ENCODE data around the gene KITLG.
"Not testable (repeated sequence)": the region's sequence is repeated elsewhere in the genome, so short reads cannot be mapped to it uniquely, and the experiment has no call there.

Gene KITLG

GRCh38 chr12:88575361-88575970, 4.8 kb downstream of the KITLG start:
- DNase-seq (ENCODE audit: low spot score) = no peak

DNA sequence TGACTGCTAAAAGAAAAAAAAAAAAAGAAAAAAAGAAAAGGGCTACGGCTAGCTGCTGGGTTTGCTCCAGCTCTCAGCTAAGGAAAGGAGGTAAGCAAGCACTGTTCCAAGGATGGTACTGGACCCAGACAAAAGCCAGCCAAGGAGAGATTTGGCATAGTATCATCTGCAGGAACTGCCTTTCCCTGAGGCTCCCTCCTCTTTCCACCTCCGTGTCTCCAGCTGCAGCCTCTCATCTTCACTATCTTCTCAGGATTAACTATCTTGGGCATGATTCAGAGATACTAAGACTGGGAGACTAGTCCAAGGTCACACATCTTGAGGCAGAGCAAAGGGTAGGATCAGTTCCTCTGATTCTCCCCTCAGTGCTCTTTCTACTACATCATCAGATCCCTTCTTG, 6.0 kb downstream of the KITLG start:
- no peak for DNase-seq (ENCODE audit: low spot score)

DNA sequence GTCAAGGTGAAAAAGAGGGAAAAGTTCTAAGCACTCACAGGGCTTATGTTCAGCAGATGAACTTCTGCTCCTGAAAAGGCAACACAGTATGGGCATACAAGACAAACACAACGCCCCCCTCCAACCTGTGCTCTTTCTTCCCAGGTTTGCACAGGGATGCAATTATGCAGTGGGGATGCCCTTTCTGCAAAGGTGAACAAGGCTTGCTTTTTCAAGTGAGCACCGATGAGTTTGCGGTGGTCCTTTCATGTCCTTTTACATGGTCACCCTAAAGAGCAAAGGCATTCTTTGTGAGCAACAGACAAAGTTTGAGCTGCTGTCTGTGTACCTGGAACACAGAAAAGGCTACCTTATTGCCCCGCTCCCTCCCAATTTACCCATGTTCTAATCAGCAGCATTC, 6.7 kb downstream of the KITLG start:
- no peak for DNase-seq (ENCODE audit: low spot score)

DNA sequence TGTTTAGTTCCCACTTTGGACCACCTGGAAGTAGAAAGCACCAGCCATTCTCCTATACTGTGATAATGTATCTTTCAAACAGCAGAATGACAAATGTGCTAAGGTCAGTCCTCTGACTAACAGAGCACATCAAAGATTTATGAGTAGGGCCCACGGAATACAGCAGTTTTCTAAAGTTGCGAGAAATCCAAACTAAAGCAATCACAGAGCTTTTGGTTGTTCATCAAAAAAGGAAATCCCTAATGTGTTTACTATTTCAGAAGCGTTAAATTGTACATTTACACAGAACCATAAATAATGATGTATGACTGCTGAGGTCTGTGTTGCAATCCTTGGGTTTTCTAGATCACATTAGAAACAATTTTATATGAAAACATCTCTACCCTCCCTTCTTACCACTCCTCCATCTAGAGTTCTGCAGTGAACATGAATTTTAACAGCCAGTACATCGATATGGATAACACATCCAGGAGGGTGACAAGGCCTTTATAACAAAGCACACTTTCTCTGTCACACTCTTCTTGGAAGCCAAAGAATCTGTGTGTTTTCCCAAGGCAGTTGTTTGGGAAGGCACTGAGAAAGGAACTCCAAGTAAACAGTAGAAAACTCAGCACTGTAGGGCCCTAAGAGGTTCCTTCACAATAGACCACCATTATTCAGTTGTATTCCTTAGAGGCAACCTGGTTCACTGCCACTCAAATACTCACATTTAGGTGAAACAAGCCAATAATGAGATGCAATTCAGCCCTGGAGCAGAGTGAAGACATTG, 7.3 kb downstream of the KITLG start:
- DNase-seq (ENCODE audit: low spot score) = no peak

GRCh38 chr12:88571543-88571942, 8.7 kb downstream of the KITLG start:
- no peak for DNase-seq (ENCODE audit: low spot score)

DNA sequence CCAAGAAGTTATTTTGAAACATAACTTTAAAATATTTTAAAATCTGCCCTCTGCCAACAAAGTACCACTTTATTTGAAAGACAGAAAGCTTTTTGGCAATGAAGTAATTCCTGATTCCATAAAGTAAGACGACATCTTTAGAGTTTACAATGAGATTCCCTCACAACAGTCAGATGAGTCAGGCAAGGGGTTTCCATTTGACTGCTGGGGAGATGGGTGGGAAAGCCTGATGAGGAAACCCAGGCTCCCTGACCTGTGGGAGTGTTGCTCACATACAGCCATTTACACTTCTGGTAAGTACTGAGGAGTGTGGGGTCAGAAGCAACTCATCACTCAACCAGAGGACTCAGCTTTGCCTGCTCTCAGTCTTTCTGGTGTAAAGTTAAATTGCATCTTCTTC, 10.2 kb downstream of the KITLG start:
- no peak for DNase-seq (ENCODE audit: low spot score)

DNA sequence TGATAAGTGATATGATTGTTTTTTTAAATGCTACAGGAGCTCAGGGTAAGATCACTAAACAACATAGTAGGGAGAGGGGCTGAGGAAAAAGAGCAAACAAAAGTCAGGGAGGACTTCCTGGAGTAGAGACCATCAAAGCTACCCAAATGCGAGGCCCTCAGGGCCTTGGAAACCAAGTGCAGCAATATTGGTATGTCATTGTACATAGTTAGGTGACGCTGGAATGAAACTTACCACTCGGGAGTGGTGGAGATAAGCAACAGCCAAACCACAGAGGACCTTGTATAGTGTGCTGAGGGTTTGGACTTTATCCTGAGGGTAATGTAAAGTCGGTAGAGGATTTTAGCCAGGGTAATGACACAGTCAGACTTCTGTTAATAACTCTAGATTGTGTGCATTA, 13.8 kb downstream of the KITLG start:
- DNase-seq (ENCODE audit: low spot score) = no peak

DNA sequence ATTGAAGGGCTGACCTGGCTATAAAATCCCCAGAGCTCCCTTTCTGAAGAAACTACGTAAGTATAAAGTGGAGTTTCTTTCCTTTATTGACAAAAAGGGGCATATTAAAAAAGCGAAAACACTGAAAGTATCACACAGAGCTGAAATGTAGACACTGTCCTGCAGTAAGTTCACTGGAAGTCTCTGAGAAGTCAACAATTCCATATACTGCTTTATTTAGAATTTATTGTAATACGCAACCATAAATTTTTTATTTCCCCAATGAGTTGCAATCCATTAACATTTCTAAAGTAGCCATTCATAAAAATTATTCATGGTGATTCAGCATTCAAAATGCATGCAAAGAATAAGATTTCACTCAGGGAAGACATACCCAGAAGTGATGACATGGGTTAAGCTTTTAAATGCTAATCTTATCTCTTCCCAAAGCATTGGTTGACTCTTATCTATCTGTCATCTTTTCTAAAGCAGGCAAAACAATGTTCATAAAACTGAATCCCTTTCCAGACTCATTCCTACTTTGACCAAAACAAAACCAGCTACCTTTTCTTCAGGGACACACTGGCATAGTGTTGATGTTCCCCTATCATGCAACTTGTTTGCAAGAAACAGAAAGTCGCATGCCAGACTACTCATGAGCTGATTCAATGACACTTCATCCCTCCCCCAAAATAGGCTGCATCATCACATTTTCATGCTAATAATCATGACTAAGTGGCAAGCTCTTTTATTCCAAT, 17.3 kb downstream of the KITLG start:
- no peak for DNase-seq (ENCODE audit: low spot score)

DNA sequence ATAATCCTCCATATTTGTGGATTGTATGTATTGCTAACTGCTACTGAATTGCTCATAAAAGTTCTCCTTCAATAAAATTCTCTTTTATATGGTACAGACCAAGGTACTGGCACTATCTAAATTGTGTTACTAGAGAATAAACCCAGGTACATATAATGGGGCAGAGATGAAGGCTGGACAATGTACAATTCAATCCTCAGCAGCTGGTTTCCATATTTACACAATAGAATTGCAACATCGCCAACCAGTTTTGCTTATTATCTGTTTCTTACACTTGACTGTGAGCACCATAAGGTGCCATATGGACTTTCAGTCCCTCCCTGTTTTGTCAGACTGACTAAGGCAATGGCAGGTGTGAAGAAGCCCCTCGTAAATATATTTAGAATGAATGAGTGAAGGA, 18.1 kb downstream of the KITLG start:
- DNase-seq (ENCODE audit: low spot score) = no peak

GRCh38 chr12:88559772-88560171, 20.5 kb downstream of the KITLG start:
- no peak for DNase-seq (ENCODE audit: low spot score)

DNA sequence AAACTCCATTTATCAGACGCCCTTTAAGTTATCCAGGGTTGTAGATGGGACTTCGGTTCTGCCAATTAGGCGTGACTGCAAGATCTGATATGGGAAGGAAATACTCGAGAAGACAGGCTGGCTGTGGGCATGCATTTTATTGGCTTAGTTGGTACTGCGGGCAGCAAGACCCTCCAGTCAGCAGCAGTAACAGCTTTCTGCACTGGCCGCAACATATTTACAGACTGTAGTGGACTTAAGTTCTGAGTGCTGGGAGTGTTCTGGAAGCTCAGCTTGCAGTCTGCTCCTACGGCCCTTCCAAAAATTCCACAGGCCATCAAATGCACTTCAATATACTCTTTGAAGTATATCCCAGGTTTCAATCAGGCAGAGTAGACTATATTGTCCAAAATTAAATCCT, 21.1 kb downstream of the KITLG start:
- DNase-seq (ENCODE audit: low spot score) = no peak

- DNase-seq (ENCODE audit: low spot score) = no peak
Measured at GRCh38 chr12:88558340-88558867, 21.9 kb downstream of the KITLG start.

DNA sequence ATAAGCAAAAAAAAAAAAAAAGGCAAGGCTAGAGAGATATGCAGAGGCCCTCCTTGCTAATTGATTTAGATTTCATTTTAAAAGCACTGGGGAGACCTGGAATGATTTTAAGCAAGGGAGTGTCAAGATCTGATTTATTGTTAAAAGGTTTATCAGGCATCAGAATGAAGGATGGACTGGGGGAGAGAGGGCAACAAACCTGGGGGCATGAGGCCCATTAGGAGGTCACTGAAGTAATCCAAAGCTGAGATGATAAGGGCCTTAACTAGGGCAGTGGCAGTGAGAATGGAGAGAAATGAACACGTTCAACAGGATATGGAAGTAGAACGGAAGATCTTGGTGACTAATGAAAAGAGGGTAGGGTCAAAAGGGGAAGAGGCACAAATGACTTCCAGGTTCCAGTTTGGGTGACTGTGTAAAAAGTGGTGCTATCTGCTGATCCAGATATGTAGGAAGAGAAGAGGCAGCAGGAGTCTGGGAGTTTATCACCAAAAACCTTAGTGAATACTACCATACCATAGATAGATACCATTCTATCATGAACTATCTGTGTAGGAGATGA, 24.0 kb downstream of the KITLG start:
- no peak for DNase-seq (ENCODE audit: low spot score)

DNA sequence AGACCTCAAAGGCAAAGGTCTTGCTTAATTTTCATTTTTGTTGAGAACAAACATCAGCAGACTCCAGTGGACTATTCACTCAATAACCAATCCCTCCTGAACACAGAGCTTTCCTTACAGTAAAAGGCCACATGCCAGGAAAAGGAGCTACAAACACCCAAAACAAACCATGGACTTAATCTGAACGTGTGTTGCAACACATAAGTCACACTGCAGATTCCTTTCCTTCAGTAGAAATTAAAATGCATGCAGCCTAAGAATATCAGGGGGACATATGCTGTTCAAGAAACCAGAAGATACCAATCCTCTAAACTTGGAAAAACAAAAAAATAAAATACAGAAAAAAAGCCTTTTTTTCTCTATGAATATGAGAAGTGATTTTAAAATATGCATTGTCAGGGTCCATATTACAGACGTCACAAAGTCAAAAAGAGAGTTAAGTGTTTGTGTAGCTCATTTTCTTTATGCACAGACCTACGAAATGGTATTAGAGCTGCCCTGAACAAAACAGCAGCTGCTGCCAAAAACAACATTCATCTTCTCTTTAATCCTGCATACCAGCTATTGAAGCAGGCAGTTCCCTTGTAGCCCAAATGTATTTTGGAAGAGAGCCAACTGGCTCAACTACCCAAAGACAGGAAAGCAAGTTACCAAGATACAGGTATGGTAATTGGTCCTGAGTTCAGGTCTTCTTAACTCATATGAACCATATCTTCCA, 26.2 kb downstream of the KITLG start:
- DNase-seq (ENCODE audit: low spot score) = no peak

DNA sequence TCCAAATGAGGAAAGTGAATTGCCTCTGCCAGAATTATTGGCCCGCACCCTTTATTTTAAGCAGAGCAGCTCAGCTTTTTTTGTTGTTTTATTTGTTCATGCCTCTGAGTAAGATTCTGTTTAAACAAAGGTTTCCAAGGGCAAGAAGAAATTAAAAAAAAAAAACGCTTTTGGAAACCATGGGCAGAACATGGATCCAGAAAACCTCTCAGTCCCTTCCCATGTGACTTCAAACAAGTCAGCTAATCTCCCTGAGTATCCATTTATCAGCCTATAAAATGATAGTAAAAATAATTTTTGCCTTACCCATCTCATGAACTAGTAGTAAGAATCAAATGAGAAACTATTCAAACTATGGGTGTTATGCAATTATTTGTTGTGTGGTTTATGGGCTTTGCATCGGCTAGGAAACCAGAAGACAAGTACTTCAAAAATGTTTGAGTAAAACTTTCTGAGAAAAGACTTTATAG, 27.6 kb downstream of the KITLG start:
- DNase-seq (ENCODE audit: low spot score) = no peak

GRCh38 chr12:88549929-88550328, 30.3 kb downstream of the KITLG start:
- DNase-seq (ENCODE audit: low spot score) = no peak

DNA sequence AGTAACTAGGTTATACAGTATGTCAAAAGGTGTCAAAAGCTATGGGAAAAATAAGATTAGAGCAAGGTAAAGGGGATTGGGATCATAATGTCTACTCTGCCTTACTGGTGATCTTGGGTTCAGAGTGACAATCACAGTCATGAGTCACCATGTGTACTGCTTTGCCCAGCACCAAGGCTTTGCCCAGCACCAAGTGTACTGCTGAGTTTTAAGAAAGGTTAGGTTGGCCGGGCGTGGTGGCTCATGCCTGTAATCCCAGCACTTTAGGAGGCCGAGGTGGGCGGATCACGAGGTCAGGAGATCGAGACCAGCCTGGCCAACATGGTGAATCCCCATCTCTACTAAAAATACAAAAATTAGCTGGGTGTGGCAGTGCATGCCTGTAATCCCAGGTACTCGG, 32.3 kb downstream of the KITLG start:
- not testable (repeated sequence) for DNase-seq (ENCODE audit: low spot score)

GRCh38 chr12:88546853-88547252, 33.4 kb downstream of the KITLG start:
- DNase-seq (ENCODE audit: low spot score) = no peak

GRCh38 chr12:88546226-88546625, 34.0 kb downstream of the KITLG start:
- DNase-seq (ENCODE audit: low spot score) = no peak

DNA sequence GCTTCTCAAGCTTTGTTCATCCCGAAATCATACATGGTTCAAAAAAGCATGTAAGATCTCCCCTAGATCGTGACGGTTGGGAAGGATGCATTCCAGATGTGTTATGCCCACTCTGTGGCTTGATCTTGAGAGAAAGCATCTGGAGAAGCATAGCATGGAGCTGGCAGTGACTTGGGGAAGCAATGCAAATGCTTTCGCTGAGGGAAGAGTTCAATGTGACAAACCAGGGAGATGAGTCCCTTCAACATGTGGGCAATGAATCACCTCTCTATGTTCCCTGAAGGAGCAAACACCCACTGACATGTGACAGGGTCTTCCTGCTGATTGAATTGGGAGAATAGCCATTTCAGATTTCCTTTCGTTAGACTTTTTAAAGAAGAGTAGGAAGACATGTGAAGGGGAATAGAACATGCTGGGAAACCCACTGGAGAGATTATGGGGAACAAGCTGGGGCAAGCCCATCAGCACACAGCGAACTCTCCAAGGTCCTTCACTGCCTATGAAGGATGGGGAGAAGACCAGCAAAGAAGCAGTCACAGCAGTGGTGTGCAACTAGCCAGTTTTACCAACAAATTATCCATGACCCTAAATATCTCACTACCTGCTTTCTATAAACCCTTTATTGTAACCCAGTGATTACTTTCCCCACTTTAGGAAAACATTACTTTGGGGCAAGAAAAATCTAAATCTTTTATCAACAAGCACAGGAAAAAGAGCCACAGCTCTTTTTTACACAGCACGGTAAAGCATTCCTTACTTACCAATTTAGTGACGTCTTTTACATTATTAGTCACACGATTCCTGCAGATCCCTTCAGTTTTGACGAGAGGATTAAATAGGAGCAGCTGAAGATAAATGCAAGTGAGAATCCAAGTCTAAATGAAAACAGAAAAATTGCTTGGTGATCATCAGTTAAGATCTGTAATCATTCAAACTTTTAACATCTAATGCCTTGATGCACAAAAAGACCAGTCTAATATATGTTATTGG, 35.0 kb downstream of the KITLG start:
- no peak for DNase-seq (ENCODE audit: low spot score)

DNA sequence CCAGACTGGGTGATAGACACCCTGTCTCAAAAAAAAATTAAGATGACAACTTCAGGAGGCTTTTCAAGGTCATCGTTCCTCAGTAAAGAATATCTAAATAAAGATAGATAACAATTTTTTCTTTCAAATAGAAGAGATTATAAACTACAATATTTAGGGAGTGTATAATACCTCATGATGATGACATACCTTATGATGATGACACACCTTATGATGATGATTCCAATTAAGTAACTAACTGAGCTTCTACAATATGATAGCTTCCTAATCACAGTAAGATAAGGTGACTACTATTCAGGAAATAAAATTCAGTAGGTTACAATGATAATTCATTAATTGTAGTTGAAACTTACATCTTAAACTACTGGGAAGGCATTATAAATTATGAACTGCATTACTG, 40.4 kb downstream of the KITLG start:
- no peak for DNase-seq (ENCODE audit: low spot score)

Data from hematopoietic multipotent progenitor cell treated with erythropoietin and hydrocortisone succinate and interleukin-3 and kit ligand, for 17 days (in vitro differentiated cells).